Stimulated activated naive CD4-positive, alpha-beta T cell (primary cell): ENCODE data around the gene BOD1L1.

Experiments
- DNase-seq, 6 experiments: peaks; one replicate each; lab custom pipeline; 2025; lab: John Stamatoyannopoulos, UW

The BOD1L1 gene

DNA sequence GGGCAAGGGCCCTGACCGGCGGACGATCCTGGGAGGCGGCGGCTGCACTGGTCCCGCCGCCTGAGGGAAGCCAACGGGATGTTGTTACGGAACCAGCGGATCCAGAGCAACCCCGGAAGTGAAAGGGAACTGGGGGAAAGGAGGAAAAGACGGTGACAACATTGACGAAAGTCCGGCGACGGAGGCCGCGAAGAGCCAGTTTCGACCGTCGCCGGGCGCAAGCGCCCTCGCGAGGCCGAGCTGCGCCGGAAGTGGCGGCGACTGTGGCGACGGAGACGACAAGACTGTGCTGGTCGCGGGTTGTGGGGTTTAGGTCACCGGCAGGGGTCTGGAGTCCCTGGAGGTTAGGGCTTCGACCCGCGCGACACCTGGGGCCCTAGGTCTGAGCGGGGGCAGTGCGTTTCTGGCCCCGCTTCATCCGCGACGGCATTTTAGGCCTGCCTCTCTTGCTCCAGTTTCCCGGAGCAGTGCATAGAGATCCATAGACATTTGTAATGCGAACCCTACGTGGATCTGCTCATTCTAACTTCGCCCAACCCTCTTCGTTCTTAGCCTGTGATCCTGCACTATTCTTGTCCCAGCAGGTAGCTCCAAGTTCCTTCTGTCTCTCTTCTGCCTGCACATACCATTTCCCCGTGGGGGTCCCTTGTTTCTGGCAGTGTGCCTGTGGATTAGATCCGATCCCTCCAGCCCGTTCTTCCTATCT, at the start of gene BOD1L1:
Gene BOD1L1 (minus strand): TSS at position 120 of the 706 bp plus-strand sequence. CDS start 138 bp downstream, outside the sequence.
- peak; percentile 66 to 78 (median 69) for DNase-seq

DNA sequence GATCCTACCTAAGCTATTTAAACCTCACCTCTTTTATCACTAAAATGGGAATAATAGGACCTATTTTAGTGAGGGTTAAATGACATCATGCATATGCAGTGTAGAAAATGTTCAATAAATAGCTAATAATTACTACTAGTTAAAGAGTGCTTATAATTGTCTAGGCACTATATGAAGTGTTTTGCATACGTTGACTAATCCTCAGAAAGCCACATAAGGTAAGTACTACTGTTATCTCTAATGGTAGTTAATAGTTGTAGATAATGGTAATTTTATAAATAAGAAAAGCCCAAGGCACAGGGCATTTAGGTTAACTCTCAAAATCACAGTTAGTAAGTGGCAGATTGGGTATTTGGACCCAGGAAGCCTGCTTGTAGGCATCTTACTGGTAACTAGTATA, 47.4 kb upstream of the BOD1L1 start:
- no peak for DNase-seq

DNA sequence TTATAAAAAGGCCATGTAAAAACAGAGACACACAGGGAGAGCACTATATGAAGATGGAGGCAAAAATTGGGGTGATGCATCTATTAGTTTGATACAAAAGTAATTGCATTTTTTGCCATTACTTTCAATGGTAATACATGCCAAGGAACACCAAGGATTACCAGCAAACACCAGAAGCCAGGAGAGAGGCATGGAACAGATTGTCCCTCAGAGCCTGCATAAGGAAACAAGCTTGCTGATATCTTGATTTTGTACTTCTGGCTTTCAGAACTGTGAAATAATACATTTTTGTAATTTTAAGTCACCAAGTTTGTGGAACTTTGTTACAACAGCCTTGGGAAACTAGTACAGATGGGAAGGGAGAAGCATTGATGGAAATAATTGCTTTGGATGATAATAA, 45.6 kb upstream of the BOD1L1 start:
- DNase-seq: no peak

DNA sequence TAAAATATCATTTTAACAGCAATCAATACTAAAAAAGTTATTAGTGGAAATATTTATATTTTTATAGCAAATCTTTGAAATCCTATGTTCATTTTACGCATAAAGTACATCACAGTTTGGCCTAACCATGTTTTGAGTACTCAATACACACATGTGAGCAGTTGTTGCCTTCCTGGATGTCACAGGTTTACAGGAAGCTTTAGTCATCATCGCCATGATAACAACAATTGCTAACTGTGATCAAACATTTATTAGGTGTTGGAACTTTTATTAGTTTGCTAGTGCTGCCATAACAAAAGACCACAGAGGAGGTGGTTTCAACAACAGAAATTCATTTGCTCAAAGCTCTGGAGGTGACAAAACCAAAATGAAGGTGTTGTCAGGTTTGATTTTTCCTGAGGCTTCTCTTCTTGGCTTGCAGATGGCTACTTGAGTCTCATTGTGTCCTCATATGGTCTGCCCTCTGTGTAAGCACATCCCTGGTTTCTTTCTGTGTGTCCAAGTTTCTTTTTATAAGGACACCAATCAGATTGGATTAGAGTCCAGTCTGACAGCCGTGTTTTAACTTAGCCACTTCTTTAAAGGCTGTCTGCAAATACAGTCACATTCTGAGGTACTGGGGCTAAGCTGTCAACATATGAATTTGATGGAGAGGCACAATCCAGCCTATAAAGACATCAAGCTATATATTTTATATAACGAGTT, 43.1 kb upstream of the BOD1L1 start:
- no peak for DNase-seq

DNA sequence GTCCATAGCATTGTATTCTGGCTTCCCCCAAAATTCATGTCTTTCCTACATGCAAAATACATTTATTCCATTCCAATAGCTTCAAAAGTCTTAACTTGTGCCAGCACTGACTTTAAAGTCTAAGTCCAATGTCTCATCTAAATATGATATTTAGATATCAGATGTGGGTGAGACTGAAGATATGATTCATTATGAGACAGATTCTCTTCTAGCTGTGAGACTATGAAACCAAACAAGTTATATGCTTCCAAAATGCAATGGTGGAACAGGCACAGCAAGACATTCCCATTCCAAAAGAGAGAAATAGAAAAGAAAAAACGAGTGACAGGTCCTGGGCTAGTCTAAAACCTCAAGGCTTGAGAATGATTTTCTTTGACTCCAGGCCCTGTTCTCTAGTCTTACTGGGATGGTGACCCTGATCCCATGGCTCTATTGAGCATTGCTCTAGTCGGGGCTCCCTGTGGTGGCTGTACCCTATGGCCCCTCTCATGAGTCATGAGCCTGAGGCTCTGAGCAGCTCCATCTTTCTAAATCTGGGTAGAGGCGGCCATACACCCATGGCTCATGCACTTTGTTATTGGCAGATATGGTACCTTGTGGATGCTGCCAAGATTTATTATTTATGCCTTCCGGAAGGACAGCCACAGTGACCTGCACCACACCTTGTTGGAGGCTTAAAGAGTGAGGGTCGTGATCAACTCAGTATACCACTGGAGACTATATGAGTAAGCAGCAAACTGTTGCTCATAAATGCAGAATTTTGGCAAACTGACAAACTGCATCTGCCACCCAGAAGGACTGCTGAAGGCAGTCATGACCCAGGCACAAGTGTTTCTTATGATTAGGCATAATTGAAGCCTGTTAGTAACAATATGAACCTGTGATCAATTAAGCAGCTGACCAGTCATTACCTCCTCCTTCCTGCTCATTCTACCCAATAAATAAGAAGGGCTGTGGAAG, 38.5 kb upstream of the BOD1L1 start:
- DNase-seq: no peak

DNA sequence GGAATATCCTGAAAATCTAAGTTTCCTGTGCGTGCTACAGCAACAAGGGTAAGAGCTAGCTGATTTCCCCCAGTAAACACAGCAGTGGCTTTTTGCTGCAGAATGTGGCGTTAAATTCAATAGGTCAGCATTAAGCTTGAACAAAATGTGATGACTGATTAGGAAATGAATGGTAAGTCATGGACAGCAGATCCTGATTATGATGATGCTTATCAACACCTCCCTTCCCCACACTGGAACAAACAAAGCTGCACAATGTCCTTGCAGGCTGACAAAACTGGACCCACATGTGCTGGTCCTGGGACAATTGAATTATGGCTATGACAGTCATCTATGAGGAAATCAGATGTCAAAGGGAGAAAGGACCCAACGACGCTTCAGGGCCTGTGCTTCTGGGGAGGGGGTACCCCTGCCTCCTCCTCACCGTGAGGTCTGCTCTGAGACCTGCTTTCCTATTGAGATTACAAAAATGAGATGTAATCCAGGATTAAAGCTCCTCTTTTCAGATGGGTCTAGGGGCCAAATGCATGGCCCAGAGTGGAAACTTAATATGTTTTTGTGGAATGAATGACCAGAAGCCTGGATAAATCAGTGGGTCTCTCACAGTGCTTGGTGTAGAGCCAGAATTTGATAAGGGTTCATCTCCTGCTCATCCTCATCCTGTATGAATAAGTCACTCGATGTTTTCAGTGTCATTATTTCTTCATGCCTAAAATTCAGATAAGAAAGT, 32.0 kb upstream of the BOD1L1 start:
- no peak for DNase-seq

DNA sequence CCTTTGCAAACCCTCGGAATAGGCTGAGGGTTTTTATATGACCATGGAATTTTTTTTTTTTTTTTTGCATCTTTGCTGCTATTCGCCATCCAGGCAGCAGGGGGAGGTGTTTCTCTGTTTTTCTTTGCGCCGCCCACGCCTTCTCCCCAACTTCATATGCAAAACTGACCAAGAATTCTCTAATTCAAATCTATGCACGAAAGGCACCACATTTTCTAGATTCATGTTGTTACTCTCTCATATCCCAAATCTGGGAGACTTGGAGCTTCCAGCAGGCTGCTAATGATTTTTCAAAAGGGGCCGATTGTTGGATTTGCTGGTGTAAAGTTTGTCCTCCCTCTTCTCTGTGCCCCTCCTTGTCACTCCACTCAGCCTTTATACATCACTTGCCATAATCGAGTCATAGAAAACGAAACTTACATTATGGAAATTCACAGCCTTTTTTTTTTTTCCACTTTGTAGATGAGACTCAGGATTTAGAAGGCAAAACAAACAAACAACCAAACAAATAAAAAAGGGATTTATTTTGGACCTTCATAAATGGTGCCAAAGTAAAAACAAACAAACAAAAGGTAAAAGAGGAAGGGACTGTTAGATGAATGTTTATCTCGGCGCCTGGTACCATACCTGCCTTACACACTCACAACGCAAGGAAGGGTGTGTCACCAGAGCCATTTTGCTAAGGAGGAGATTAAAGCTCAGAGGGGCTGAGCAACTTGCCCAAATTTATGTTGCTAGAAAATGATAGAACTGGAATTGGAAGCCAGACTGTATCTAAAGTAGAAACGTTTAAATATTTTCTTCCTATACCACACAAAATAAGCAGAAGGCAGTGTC, 29.3 kb upstream of the BOD1L1 start:
- DNase-seq: peak; percentile 15 to 73 (median 34)

DNA sequence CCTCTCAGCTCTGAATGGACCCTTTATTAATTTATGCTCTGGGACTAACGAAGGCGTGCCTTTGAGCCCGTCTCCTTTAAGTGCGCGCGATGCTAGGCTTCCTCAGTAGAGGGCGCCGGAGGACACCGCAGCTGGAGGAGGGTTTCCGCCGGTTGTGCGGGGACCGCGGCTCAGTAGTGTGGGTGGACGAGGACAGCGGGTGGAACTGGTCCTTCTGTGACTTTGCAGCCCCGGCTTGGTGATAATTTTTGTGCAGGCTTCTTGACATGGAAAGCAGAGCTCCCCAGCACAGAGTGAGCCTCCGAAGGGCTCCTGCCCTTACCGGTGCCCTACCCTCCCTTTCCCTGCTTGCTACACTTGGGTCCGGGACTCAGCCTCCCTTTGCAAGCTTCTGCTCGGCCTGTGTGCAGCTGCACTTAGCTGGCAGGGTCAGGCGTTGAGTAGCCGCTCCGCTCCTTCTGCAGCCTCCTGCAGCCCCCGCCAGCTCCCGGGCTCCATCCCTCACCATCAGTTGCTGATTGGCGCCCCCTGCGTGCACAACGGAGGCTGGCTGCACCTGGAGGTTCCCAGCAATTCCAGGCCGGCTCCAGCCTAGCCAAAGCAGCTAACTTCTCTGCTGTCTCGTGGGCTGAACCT, 26.8 kb upstream of the BOD1L1 start:
- peak; percentile 33 to 77 (median 63) for DNase-seq

DNA sequence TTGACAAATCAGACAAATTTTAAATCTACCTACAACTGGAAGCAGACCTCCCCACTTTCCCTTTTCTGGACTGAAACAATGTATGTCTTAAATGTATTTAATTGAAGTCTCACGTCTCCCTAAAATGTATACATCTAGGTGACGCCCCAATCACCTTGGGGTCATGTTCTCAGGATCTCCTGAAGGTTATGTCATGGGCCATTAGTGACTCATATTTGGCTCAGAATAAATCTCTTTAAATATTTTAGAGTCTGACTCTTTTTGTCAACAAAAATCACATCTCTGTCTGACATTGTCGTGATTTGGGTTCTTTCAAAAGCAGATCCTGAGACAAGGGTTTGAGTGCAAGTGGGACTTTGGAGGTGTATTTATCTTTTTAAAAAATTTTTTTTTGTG, 26.2 kb upstream of the BOD1L1 start:
- DNase-seq: no peak

DNA sequence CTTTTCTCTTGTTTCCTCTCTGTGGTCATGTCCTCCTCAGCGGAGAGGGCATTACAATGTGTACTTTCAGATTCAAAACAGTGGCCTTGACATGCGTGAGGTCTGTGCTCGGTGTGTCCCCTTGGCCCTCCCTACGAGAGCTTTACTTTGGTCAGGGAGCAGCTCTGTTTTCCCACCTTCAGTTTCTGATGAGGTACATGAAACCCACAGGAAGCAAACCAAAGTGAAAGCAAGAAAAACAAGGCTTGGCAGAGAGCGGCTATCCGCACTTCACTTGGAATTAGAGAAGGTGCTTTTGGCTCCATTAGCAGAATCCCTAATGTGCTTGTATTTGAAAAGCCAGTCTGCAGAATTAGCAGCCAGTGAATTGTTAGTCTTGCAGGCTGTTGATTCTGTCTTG, 19.5 kb upstream of the BOD1L1 start:
- no peak for DNase-seq

DNA sequence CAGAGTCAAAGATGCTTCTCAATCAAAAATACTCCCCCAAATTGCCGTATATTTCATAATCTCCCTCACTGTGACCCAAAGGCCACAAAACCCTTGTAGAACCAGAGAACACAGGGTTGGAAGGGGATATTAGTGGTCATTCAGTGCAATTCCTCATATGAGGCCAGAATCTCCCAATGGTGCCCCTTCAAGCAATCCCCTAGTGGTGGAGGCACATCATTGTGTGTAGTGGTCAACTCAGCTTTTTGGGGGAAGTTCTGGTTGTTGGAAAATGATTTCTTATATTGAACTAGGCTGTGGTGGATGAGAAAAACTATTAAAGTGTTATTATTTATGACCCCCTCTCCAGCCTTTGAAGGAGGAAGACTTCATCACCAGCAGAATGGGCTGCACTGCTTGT, 17.6 kb upstream of the BOD1L1 start:
- no peak for DNase-seq

DNA sequence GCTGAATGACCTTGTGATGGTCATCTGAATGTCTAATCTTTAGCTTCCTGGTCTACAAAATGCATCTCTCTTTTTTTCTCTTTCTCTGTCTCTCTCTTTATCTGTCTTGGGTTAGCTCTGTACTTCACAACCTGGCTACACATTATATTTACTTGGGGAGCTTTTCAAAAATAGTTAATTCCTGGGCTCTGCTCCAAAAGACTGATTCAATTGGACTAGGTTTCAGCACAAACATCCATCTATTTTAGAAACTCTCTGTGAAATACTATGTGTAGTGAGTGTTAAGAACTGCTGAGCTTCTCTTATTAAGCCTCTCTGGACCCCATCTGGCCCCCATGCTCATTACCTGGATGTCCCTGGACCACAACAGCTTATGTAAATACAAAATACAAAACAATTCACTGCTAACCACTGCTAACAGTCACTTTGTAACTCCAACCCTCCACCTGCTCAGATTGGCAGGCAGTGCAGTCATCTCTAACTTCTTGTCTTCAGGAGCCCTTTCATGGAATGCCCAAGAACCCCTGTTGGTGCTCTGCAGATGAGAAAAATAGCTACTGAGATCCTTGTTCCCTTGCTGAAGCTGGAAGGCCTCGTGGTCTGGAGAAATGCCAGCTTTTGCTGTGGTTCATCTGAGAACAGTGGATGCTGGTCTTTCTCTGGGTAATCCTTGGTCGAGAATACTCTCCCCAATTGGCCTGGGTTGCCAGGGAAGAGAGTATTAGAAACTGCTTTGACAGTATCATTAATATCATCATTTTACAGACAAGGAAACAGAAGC, 14.8 kb upstream of the BOD1L1 start:
- DNase-seq: no peak

DNA sequence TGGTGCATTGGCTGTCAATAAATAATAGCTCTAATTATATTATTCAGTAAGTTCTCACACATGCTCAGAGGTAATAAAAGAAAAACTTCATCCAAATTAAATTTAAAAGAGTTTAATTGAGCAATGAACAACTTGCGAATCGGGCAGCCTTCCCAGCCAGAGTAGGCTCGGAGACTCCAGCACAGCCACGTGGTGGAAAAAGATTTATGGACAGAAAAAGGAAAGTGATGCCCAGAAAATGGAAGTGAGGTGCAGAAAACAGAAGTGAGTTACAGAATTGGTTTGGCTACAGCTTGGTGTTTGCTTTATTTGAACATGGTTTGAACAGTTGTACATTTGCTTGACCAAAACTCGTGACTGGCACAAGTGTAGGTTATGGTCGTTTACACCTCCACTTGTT, 13.6 kb upstream of the BOD1L1 start:
- no peak for DNase-seq

DNA sequence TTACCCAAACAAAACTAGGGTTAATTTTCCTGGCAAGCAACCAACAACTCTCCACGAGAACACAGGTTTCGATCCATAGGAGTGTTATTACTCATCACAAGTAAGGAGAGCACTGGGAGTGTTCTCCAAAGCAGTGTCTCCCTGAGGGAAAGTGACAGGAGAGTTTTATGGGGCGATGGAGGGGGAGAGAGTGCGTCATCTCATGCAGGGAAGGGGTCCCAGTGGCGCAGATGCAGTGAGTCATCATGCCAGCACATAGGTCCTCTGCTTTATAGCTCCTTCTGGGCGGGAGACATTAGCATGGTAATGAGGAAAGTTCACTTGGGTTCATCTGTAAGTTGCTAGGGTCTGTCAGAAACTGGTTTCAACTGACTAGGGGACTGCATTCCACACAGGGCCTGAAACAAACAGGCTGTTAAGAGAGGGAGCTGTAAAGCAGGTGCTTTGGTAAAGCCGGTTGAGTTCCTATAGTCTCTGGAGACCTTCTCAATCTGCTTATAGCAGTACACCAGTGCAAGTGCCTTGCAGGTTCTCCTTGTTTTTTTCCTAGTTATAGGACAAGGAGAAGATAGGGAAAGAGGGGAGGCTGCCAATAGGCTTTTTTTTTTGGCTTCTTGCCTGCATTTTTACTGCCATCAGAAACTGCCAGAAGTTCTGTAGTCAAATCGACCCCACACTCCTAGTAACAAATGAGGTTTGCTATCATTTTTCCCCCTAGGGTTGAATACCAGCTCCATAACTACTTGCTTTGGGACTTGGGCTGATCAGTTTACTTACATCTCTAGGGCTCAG, 12.8 kb upstream of the BOD1L1 start:
- DNase-seq: no peak

DNA sequence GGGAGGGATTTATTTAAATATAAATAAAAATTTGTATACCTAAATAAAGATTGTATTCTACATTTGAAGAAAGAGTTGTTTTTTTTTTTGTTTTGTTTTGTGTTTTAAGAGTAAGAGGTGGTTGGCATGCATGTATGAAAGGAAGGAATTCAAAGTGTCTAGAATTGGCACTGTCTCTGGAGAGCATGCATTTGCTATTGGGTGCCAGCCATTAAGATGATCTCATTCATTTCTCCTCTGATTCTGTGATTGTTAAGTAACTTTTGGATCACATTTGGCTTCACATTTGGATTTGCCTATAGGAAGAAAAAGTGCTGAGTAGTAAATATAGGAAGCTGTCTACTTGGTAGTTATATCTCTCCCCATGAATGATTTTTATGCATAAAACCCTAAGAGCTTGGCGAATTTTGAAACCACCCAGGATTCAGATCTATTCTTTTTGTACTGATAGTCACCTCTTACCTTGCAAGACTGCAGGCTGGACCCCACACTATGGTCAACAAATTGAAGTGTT, 7.8 kb upstream of the BOD1L1 start:
- no peak for DNase-seq

DNA sequence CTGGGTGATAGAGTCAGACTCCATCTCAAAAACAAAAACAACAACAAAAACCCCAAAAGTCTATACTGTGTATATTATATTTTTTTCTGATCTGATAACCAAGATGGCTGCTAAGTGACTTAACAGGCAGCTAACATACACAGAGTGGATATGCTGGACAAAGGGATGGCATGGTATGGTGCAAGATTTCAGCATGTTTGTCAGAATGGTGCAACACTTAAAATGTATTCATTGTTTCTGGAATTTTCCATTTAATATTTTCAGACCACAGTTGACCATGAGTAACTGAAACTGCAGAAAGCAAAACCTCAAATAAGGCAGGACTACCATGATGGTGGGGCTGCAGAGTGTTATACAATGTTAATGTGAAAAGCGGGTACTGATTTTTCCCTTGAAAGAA, 6.1 kb upstream of the BOD1L1 start:
- no peak for DNase-seq

DNA sequence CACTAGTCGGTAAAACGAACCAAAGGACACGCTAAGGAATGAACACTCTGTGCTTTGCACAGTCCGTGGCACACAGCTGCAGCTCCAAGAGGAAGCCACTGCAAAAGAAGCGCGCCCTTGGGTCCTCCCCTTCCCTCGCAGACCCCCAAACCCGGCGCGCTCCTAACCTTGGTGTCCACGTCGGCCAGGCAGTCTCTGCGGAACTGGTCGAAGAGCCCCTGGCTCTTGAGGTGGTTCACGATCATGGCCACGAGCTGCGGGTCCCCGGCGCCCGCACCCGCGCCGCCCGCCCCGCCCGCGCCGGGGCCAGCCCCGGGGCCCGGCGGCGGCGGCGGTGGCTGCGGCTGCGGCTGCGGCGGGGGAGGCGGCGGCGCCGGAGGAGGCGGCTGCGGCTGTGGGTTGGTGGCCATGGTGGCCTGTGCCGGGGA, 333 bp downstream of the BOD1L1 start:
- DNase-seq: peak in 2 of 6 experiments; percentile 36

DNA sequence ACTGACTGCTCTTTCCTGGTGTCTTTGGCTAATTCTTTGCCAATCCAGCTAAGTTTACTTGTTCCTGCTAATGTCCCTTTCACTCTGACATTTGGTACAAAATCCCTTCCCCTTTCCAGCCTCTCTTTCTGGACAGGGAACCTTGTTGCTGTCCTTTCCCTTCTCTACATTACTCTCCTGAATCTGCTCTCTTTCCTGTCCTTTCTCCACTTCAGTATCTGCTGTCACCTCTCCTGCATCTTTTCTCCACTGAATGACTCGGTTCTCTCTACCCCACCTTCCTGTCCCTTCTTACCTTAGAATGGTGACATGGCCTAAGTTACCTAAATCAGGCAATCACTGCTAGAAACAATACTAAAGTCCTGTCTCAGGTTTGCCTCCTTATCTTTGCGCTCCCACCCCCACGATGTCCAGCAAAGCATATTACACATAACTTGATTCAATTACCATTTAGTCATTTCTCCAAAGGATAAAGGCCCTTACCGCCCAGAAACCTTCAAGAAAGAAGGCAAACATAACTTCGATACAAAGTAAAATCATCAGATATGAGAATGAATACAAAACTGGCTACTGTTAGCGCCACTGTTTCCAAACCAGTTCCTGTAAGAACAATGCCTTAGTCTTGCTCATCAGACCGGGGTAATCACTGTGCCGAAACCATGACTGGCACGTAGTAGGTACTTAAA, 890 bp downstream of the BOD1L1 start:
- DNase-seq: no peak
